Activated CD4-positive, alpha-beta memory T cell treated with anti-CD3 and anti-CD28 coated beads for 36 hours (primary cell): ENCODE results near the gene COQ8B. TPM values are rescaled to one million over a fixed set of nuclear protein-coding genes. Genes with fewer than 3 reads are reported as not detected.

Experiments used
- CTCF ChIA-PET: fragments of 350-600 bp; sonication (Branson Sonifier 250); formaldehyde crosslinking; loops from one replicate; lab custom pipeline; 2021; ENCODE audit warnings: antibody characterized with exemption, inconsistent platforms; lab: Charles Lee
- POLR2A ChIA-PET: fragments of 350-600 bp; sonication (Branson Sonifier 250); formaldehyde crosslinking; loops from one replicate; lab custom pipeline; 2021; ENCODE audit warnings: antibody characterized with exemption; lab: Charles Lee
- DNase-seq: peaks from one replicate; pipeline ENCODE4 v3.0.0-alpha.2; 2020
- H3K27ac Mint-ChIP-seq: one replicate; pipeline ENCODE4 v1.8.0; 2021; ENCODE audit warnings: mixed read lengths
- H3K27me3 Mint-ChIP-seq: one replicate; pipeline ENCODE4 v1.8.0; 2021; ENCODE audit warnings: mixed read lengths
- H3K36me3 Mint-ChIP-seq: one replicate; pipeline ENCODE4 v1.8.0; 2021; ENCODE audit warnings: mixed read lengths
- H3K4me1 Mint-ChIP-seq: one replicate; pipeline ENCODE4 v1.8.0; 2021; ENCODE audit warnings: low read depth, mixed read lengths
- H3K4me3 Mint-ChIP-seq: one replicate; pipeline ENCODE4 v1.8.0; 2021; ENCODE audit warnings: mild to moderate bottlenecking, mixed read lengths
- H3K9me3 Mint-ChIP-seq: one replicate; pipeline ENCODE4 v1.8.0; 2021; ENCODE audit warnings: mixed read lengths
- intact Hi-C: fragments of 100-400 bp; cut with micrococcal nuclease; formaldehyde crosslinking; loops from one replicate; pipeline ENCODE4 v1.15.1; 2023
- total RNA-seq, 2 experiments: library from RNA; stranded (reverse); gene quantifications; one replicate each; pipeline ENCODE4 v1.2.3, GENCODE V29; 2021

The COQ8B gene
- total RNA-seq, 2 experiments from 2014 or later: 31.7 to 36.3 TPM

DNA sequence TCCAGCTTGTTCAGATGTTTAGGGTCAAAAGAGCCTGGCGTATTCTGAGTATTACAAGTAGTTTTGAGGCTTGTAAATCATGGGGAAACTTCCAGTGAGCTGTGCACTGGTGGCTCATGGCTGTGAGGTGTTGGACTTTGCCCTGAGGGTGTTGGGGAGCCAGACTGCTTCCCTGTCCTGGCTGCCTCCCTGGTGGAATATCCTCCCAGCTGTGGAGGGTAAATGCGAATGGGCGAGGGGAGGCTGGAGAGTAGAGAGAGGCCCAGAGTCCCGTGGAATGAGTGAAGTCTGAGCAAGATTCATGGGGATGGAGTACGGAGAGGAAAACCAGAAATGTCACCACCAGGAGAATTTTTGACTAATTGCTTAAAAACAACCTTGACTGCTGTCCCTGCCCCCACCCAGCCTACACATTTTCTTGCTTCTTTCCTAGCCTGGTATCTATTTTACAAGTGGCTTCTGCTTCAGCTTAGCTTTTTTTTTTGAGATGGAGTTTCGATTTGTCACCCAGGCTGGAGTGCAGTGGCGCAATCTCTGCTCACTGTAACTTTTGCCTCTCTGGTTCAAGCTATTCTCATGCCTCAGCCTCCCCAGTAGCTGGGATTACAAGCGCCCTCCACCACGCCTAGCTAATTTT lies 38.0 kb upstream of the COQ8B start:
- POLR2A ChIA-PET: interaction anchor here (0.6 to 3.8 kb wide), 6 partner anchors 12 to 139 kb away, joined by 3 to 31 read pairs (median 4); partner anchors contain the start of genes ITPKC and RAB4B
- H3K9me3 Mint-ChIP-seq: no peaks in the 10 kb centered on the region

DNA sequence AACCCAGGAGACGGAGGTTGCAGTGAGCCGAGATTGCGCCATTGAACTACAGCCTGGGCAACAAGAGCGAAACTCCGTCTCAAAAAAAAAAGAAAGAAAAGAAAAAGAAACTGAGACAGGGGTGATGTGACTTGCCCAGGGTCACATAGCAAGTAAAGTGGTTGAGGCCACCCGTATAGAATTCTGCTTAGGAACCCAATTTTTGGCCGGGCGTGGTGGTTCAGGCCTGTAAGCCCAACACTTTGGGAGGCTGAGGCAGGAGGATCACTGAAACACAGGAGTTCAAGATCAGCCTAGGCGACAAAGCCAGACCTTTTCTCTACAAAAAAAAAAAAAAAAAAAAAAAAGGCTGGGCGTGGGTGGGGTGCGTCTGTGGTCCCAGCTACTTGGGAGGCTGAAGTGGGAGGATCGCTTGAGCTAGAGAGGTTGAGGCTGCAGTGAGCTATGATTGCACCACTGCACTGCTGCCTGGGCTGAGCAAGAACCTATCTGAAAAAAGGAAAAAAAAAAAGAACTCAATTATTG lies 35.6 kb upstream of the COQ8B start:
- Mint-ChIP-seq H3K36me3 (peaks cover 51% of the 10 kb centered on the region), H3K4me1 (peaks cover 52% of the 10 kb centered on the region), H3K27ac (peak overlapping the region; percentile 97), H3K27me3 (no peaks in the 10 kb centered on the region), H3K9me3 (no peaks in the 10 kb centered on the region), H3K4me3 (peak overlapping the region; percentile 94)
- ChIA-PET CTCF (interaction anchor here (0.8 to 6.8 kb wide), 5 partner anchors 19 to 89 kb away, joined by 4 to 58 read pairs (median 4); partner anchors contain the start of gene RAB4B), POLR2A (interaction anchor here (0.6 to 4.5 kb wide), 13 partner anchors 12 to 147 kb away, joined by 3 to 54 read pairs (median 5); partner anchors contain the start of genes EGLN2, NUMBL and RAB4B)
- intact Hi-C loops: loop anchor here (10.0 kb wide), 2 partner anchors 288 to 792 kb away; partner anchors contain the start of genes BLVRB and SPTBN4
- DNase-seq: peak; percentile 65

More for the DNA sequence above, 38.0 kb upstream of the COQ8B start:
- H3K4me3 Mint-ChIP-seq: peak overlapping the region; percentile 86
- H3K27me3 Mint-ChIP-seq: no peaks in the 10 kb centered on the region
- H3K27ac Mint-ChIP-seq: peak overlapping the region; percentile 97
- intact Hi-C loops: loop anchor here (1.0 to 10.0 kb wide), 3 partner anchors 23 to 790 kb away; partner anchors contain the start of genes BLVRB and SPTBN4
- peaks cover 65% of the 10 kb centered on the region for H3K36me3 Mint-ChIP-seq
- H3K4me1 Mint-ChIP-seq: peaks cover 49% of the 10 kb centered on the region
- CTCF ChIA-PET: interaction anchor here (1.1 to 6.8 kb wide), 4 partner anchors 23 to 91 kb away, joined by 5 to 58 read pairs (median 21); partner anchors contain the start of genes COQ8B, ITPKC and RAB4B
- DNase-seq: peak; percentile 88

DNA sequence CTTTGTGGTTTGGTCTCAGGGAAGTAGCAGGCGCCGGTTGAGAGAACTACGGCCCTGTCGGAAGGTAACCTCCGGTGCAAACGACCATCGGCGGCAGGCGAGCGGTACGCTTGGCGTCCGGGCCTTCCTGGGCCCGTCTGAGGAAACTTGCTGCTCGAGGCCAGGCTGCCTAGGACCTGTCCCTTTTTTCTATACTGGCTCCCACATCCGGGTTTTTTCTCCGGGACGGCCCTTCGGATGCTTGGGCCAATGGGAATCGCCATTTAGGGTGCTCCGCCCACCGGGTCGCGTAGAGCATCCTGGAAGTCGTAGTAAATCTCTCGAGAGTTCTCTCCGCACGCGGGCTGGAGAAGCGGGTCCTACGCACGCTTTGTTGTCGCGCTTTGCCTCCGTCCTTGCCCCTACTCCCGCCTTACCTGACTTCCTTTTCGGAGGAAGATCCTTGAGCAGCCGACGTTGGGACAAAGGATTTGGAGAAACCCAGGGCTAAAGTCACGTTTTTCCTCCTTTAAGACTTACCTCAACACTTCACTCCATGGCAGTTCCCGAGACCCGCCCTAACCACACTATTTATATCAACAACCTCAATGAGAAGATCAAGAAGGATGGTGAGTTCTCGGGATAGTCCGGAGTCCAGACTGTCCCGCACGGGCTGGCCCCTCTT lies 34.3 kb upstream of the COQ8B start, which contains the start of gene SNRPA:
SNRPA (plus strand) TSS at position 330 of the 664 bp plus-strand sequence; CDS start at position 536, 206 bp downstream.
- Mint-ChIP-seq H3K27ac (peak within 1 kb of the TSS; percentile 97), H3K27me3 (no peaks in the 10 kb centered on the region), H3K36me3 (peaks cover 39% of the 10 kb centered on the region), H3K4me1 (peaks cover 39% of the 10 kb centered on the region), H3K4me3 (peak within 1 kb of the TSS; percentile 94), H3K9me3 (no peaks in the 10 kb centered on the region)
- DNase-seq: peak; percentile 98
- intact Hi-C loops: loop anchor here (1.0 to 10.0 kb wide), 9 partner anchors 27 to 794 kb away; partner anchors contain the start of genes BLVRB, COQ8B, NUMBL and RAB4B
- ChIA-PET POLR2A (interaction anchor here (0.7 to 4.5 kb wide), 9 partner anchors 21 to 141 kb away, joined by 3 to 54 read pairs (median 7); partner anchors contain the start of genes COQ8B, EGLN2, ITPKC and RAB4B), CTCF (interaction anchor here (0.7 to 2.7 kb wide), 6 partner anchors 27 to 117 kb away, joined by 3 to 13 read pairs (median 6); partner anchors contain the start of gene RAB4B)

DNA sequence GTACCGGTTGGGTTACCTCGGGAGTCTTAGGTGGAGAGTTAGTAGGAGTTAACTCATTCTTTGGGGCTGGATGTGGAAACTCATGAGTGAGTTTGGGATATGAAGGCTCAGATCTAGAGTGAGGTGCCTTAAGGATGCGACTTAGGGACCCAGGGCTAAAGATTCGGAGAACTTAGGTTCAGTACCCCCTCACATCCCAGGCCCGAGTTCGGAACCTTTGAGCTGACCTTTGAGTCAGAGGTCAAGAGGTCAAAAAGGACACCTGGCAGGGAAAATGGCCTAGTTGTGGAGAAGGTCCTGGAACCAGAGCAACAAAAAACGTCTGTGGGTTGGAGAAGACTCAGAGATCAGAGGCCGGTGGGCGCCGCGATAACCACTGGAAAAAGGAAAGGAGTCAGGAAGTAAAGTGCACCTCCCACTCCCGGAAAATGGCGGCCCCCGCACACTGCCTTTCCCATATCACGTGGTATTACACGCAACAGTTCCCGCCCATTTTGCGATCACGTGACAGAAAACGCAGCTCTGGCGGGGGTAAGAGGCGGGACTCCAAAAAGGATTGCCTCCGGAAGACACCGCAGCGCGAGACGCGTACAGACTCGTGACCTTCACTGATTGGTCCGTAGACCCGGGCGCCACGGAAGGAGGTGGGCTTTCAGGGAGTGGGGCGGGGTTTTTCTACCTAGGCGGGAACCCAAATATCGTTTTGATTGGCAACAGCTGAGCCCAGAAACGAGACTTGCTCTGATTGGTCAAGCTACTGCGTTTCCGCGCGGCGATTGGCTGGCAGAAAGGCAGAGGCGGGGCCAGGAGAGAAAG lies 33.6 kb upstream of the COQ8B start, which contains the start of gene ACTMAP:
ACTMAP (minus strand) TSS at position 420 of the 816 bp plus-strand sequence. CDS start 674 bp downstream, outside the sequence.
- CTCF ChIA-PET: interaction anchor here (0.7 to 2.7 kb wide), 7 partner anchors 28 to 116 kb away, joined by 3 to 13 read pairs (median 5); partner anchors contain the start of gene RAB4B
- H3K4me1 Mint-ChIP-seq: peaks cover 32% of the 10 kb centered on the region
- no peaks in the 10 kb centered on the region for H3K9me3 Mint-ChIP-seq

DNA sequence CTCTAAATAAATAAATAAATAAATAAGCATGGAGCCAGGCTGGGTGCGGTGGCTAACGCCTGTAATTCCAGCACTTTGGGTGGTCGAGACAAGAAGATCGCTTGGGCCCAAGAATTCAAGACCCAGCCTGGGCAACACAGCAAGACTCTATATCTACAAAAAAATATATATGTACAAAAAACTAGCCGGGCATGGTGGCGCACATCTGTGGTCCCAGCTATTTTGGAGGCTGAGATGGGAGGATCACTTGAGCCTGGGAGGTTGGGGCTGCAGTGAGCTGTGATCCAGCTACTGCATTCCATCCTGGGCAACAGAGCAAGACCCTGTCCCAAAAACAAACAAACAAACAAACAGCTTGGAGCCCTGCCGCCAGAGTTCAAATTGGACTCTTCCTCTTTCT lies 30.9 kb upstream of the COQ8B start:
- Mint-ChIP-seq H3K4me1 (peaks cover 17% of the 10 kb centered on the region), H3K36me3 (peaks cover 15% of the 10 kb centered on the region), H3K27me3 (no peaks in the 10 kb centered on the region), H3K27ac (no peak overlapping the region), H3K9me3 (no peaks in the 10 kb centered on the region), H3K4me3 (no peak overlapping the region)
- DNase-seq: no peak
- ChIA-PET CTCF (interaction anchor here (6.6 kb wide), 1 partner anchor 59 kb away, joined by 27 read pairs; no protein-coding TSS in a partner anchor), POLR2A (no interaction called here)
- intact Hi-C loops: no loop called here

More for the DNA sequence above, 33.6 kb upstream of the COQ8B start, which contains the start of gene ACTMAP:
- POLR2A ChIA-PET: interaction anchor here (0.8 to 4.5 kb wide), 8 partner anchors 21 to 613 kb away, joined by 4 to 54 read pairs (median 6); partner anchors contain the start of genes B9D2, COQ8B, EGLN2 and ITPKC
- H3K36me3 Mint-ChIP-seq: peaks cover 31% of the 10 kb centered on the region
- no peaks in the 10 kb centered on the region for H3K27me3 Mint-ChIP-seq
- intact Hi-C loops: loop anchor here (1.0 to 10.0 kb wide), 8 partner anchors 28 to 795 kb away; partner anchors contain the start of genes BLVRB, COQ8B, NUMBL and RAB4B
- peak within 1 kb of the TSS; percentile 97 for H3K27ac Mint-ChIP-seq
- peak within 1 kb of the TSS; percentile 94 for H3K4me3 Mint-ChIP-seq
- peak; percentile 100 for DNase-seq

DNA sequence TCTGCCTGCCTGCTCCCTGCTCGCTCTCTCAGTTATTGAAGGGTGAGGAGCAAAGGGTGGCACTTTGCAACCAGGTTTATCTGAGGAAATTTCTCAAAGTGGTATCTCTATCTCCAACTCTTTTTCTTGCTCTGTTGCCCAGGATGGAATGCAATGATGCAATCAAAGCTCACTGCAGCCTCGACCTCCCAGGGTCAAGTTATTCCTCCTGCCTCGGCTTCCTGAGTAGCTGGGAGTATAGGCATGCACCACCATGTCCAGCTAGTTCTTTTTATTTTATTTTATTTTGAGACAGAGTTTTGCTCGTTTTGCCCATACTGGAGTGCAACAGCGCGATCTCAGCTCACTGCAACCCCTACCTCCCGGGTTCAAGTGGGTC lies 28.7 kb upstream of the COQ8B start:
- H3K4me3 Mint-ChIP-seq: no peak overlapping the region
- DNase-seq: no peak
- ChIA-PET CTCF (interaction anchor here (1.1 to 6.6 kb wide), 3 partner anchors 11 to 73 kb away, joined by 4 to 27 read pairs (median 4); no protein-coding TSS in a partner anchor), POLR2A (interaction anchor here (1.0 to 1.1 kb wide), 2 partner anchors 14 to 32 kb away, joined by 3 to 4 read pairs; no protein-coding TSS in a partner anchor)
- H3K36me3 Mint-ChIP-seq: no peaks in the 10 kb centered on the region
- peaks cover 16% of the 10 kb centered on the region for H3K4me1 Mint-ChIP-seq
- H3K9me3 Mint-ChIP-seq: no peaks in the 10 kb centered on the region
- no peaks in the 10 kb centered on the region for H3K27me3 Mint-ChIP-seq
- no peak overlapping the region for H3K27ac Mint-ChIP-seq
- intact Hi-C loops: no loop called here

DNA sequence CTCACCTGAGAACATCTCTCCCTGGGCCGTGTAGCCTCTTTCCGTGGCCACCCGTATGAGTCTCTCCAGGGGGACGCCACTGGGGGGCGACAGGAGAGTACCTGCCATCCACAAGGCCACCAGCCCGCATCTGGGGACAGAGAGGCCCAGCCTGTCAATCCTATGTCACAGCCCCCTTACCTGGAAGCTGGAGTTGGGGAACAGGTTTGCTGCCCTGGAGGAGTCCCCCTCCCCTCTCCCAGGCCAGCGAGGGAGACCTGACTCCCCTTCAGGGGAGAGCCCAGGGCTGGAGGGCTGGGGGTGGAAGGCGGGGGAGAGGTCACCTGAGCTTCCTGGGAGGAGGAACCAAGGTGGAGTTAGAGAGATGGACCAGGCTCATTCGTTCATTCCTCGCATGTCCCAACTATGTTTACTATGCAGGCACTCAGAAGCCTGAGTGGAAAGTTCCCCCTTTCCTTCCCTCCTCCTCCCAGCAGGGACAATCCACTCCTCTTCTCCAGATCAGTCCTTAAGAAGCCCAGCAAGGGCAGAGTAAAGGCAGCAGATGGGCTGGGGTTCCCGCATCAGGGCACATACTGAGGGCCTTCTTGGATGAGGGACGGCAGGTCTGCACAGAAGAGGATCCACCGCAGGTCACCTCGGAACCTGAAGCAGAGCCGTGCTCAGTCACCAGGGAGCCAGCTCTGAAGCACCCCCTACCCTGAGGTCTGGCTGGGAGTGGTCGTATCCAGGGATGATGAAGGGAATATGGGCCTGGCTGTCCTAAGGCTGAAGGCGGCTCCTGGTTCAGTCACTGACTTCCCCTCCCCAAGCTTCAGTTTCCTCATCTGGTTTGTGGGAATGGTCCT lies 28.1 kb upstream of the COQ8B start:
- H3K27ac Mint-ChIP-seq: no peak overlapping the region
- DNase-seq: peak; percentile 61
- H3K36me3 Mint-ChIP-seq: no peaks in the 10 kb centered on the region
- no peaks in the 10 kb centered on the region for H3K9me3 Mint-ChIP-seq
- CTCF ChIA-PET: interaction anchor here (1.0 to 6.6 kb wide), 6 partner anchors 11 to 82 kb away, joined by 3 to 27 read pairs (median 4); partner anchors contain the start of gene RAB4B
- intact Hi-C loops: no loop called here
- POLR2A ChIA-PET: interaction anchor here (0.6 to 1.7 kb wide), 5 partner anchors 15 to 76 kb away, joined by 3 to 7 read pairs (median 3); partner anchors contain the start of genes COQ8B and ITPKC
- H3K4me3 Mint-ChIP-seq: no peak overlapping the region
- H3K27me3 Mint-ChIP-seq: no peaks in the 10 kb centered on the region
- peaks cover 11% of the 10 kb centered on the region for H3K4me1 Mint-ChIP-seq

DNA sequence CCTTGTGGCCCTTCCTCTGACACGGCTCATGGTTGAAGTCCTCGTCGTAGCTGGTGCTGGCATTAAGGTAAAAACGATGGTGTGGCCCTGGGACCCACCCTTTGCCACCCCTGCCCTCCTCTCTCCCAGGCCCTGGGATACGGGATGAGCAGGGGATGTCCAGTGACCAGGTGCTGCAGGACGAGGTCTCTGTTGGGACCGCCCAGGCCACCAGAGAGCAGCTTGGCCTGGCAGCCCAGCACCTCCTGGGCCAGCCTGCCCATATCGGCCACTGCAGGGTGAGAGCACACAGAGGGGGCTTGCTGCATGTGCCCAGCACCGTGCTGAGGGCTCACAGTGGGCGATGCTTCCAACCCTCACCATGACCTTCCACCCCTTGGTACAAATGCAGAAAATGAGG lies 27.2 kb upstream of the COQ8B start:
- DNase-seq: no peak
- no peak overlapping the region for H3K27ac Mint-ChIP-seq
- POLR2A ChIA-PET: interaction anchor here (0.6 to 1.7 kb wide), 2 partner anchors 27 to 45 kb away, joined by 3 to 7 read pairs; partner anchors contain the start of genes COQ8B and ITPKC
- CTCF ChIA-PET: interaction anchor here (1.0 to 6.6 kb wide), 5 partner anchors 10 to 81 kb away, joined by 3 to 27 read pairs (median 4); partner anchors contain the start of gene RAB4B
- H3K27me3 Mint-ChIP-seq: no peaks in the 10 kb centered on the region
- intact Hi-C loops: no loop called here
- H3K4me3 Mint-ChIP-seq: no peak overlapping the region
- H3K36me3 Mint-ChIP-seq: peaks cover 6% of the 10 kb centered on the region
- H3K9me3 Mint-ChIP-seq: no peaks in the 10 kb centered on the region
- H3K4me1 Mint-ChIP-seq: peaks cover 4% of the 10 kb centered on the region

DNA sequence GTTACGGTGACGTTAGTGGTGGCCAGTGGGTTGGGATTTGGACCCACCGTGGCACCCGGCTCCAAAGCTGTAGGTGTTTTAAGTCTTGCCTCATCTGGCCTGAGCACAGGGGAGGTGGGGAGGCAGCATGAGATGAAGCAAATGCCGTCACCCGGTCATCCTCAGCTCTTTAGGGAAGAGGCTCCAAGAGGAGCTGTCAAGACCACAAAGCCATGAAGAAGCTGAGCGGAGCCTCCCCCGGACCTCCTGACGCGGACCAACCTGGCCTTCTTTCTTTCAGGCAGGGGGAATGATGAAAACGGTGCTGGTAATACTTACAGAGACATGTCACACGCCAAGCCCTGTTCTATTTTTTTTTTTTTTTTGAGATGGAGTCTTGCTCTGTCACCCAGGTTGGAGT lies 26.2 kb upstream of the COQ8B start:
- ChIA-PET POLR2A (no interaction called here), CTCF (interaction anchor here (0.7 to 6.6 kb wide), 3 partner anchors 63 to 80 kb away, joined by 3 to 27 read pairs (median 6); no protein-coding TSS in a partner anchor)
- peaks cover 3% of the 10 kb centered on the region for H3K4me1 Mint-ChIP-seq
- H3K27me3 Mint-ChIP-seq: no peaks in the 10 kb centered on the region
- no peak overlapping the region for H3K27ac Mint-ChIP-seq
- H3K4me3 Mint-ChIP-seq: no peak overlapping the region
- DNase-seq: no peak
- H3K9me3 Mint-ChIP-seq: no peaks in the 10 kb centered on the region
- intact Hi-C loops: no loop called here
- peaks cover 8% of the 10 kb centered on the region for H3K36me3 Mint-ChIP-seq
